ENCODE data around the gene CSF3R. TPM values are rescaled to one million over a fixed set of nuclear protein-coding genes. Genes with fewer than 3 reads are reported as not detected.

The CSF3R gene
- total and polyA plus RNA-seq, 2 of the 4 experiments (the other 2 are of a cell fraction), result not detected

DNA sequence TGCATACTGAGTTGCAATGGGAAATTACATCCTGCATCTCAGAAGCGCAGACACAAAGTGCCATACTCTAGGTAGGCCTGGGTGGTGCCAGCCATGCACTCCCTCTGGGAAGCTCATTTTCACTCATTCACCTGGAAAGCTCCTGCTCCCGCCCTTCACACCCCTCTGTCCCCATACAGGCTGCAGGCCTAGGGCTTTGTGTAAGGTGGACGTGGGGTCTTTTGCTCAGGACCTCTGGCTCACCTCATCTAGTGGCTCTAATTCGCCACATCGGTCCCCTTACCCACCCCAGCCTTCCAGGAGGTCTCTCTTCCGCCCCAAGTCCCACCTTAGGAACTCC is 19.3 kb downstream of the CSF3R start (continued):
- TF ChIP-seq, protein P1, sequence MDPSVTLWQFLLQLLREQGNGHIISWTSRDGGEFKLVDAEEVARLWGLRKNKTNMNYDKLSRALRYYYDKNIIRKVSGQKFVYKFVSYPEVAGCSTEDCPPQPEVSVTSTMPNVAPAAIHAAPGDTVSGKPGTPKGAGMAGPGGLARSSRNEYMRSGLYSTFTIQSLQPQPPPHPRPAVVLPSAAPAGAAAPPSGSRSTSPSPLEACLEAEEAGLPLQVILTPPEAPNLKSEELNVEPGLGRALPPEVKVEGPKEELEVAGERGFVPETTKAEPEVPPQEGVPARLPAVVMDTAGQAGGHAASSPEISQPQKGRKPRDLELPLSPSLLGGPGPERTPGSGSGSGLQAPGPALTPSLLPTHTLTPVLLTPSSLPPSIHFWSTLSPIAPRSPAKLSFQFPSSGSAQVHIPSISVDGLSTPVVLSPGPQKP (IDR thresholded peaks at IDR 0.05; ENCODE audit: borderline replicate concordance, low read depth, low read length), result no peak
- no peak for TF ChIP-seq FOS (IDR thresholded peaks at IDR 0.05; ENCODE audit: low read depth, low read length)
- TF ChIP-seq SMC3 (IDR thresholded peaks at IDR 0.05; ENCODE audit: low read depth, low read length), result no peak

DNA sequence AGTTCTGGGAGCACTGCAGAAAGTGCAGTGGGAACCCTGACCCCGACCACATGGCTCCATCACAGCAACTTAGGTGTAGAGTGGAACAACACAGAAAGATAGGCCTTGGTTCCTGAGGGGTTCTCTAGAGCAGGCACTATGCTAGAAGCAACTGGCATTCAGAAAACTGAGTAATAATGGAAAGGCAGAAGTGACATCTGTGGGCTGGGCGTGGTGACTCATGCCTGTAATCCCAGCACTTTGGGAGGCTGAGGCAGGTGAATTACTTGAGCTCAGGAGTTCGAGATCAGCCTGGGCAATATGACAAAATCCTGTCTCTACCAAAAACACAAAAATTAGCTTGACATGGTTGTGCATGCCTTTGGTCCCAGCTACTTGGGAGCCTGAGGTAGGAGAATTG is 23.8 kb downstream of the CSF3R start:
- ATAC-seq (ENCODE audit: low read depth) (no peak), DNase-seq (no peak)
- Histone ChIP-seq H2BK20ac (ENCODE audit: low read depth, low read length) (no peak overlapping the region), H2AK9ac (replicated peaks; ENCODE audit: low read depth, low read length, poor library complexity) (no peak overlapping the region), H4K5ac (ENCODE audit: low read depth, low read length) (no peak overlapping the region), H3K36me3 (ENCODE audit: control insufficient read depth, insufficient read depth, low read length) (peaks cover 49% of the 10 kb centered on the region), H3K9me1 (ENCODE audit: insufficient read depth, low read length) (peaks cover 8% of the 10 kb centered on the region), H2BK120ac (ENCODE audit: low read depth, low read length) (no peak overlapping the region), H2AFZ (replicated peaks; ENCODE audit: low read length, poor library complexity) (no peak overlapping the region), H3K79me1 (ENCODE audit: low read depth in 1 of 2, low read length in 2 of 2) (peaks cover 13 to 25% of the 10 kb centered on the region in 2 experiments; a peak in 3 of 4 replicates), H3K56ac (ENCODE audit: extremely low read depth, insufficient read depth, low read length) (no peak overlapping the region), H3K23ac (ENCODE audit: low read depth, low read length) (no peak overlapping the region), H4K8ac (ENCODE audit: low read depth in 2 of 2, low read length in 2 of 2) (no peak overlapping the region), H3K4ac (ENCODE audit: low read depth, low read length) (no peak overlapping the region), H4K91ac (ENCODE audit: insufficient read depth, low read depth, low read length) (no peak overlapping the region), H3K4me2 (ENCODE audit: low read depth, low read length) (no peak overlapping the region), H3K4me3 (ENCODE audit: insufficient read depth, low read depth, low read length) (no peak overlapping the region), H3K27ac (ENCODE audit: insufficient read depth, low read length) (no peak overlapping the region), H3K4me1 (ENCODE audit: control insufficient read depth, insufficient read depth, low read length) (peaks cover 3% of the 10 kb centered on the region; the same call in 1 of the 2 replicates), H2BK5ac (ENCODE audit: low read depth, low read length, poor library complexity, severe bottlenecking) (no peak overlapping the region), H2BK15ac (ENCODE audit: low read depth, low read length) (no peak overlapping the region), H2AK5ac (ENCODE audit: low read depth, low read length) (no peak overlapping the region), H4K20me1 (ENCODE audit: insufficient read depth, low read length) (no peaks in the 10 kb centered on the region), H3K9me3 (ENCODE audit: control insufficient read depth, insufficient read depth, low read length) (no peaks in the 10 kb centered on the region), H3K18ac (ENCODE audit: low read depth, low read length) (no peak overlapping the region), H3K9ac (ENCODE audit: low read depth, low read length) (no peak overlapping the region), H3K27me3 (ENCODE audit: control insufficient read depth, insufficient read depth, low read length) (no peaks in the 10 kb centered on the region), H3K14ac (replicated peaks; ENCODE audit: low read depth, low read length) (no peak overlapping the region)
- dilution Hi-C loops (cut with HindIII; ENCODE audit: low sequenced_read_pairs, unreplicated experiment) (no loop called here), intact Hi-C loops (cut with micrococcal nuclease) (no loop called here), in situ Hi-C loops (cut with MboI; ENCODE audit: low sequenced_read_pairs) (loop anchor here (25.0 kb wide), 1 partner anchor 1553 kb away; the partner anchor contains the start of genes FHL3 and UTP11)
- 100% methylated on average over 1 of the region's 3 CpGs; no CpG with 5 or more reads in 1 of the 2 experiments for WGBS, 2 experiments (ENCODE audit: extremely low coverage in 2 of 2, insufficient read length in 1 of 2)
- POLR2A ChIA-PET (ENCODE audit: unreplicated experiment), result no interaction called here
- no TSS peak for BruUV-seq (replicated peaks)
- no peak for TF ChIP-seq NFE2L2 (IDR thresholded peaks at IDR 0.05; ENCODE audit: low read depth, low read length)
- CTCF ChIA-PET, result no interaction called here

Data from IMR-90 (cell line).